ENCODE results near the gene DCAF7.
A peak's percentile ranks its signal among the peaks of the same experiment; 100 is the strongest.

The DCAF7 gene

DNA sequence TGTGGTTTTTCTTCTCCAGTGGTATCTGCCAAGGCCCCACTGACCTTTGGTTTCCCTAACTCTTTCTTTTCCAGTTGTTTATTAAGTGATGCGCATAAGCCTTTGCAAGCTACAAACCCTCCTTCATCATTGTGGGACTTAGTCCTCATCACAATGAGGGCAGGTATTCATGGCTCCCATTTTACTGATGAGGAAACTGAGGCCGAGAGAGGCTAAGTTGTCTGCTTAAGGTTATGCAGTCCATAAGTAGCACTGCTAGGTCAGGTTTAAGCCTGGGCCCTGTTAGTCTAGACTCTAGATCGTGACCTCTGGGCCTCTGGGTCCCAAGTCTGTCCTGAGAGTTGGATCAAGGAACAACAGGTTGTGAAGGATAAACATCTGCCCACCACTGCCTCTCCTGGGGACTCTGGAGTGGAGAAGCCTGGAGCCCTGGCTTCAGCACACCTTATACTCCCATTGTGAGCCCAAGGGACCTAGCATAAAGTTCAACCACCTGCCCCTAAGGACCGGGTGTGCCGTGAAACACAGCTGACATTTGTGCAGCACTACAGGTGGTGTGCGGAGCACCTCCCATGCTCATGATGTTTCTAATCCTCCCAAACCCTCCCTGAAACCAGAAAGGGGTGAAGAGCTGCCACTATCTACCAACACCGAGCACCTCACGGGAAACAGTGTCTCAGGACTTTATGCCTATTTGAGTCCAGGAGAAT lies 32.3 kb upstream of the DCAF7 start:
- Histone ChIP-seq H3K4me1 (ENCODE audit: insufficient read depth, low read length) (peaks cover 22% of the 10 kb centered on the region), H3K9me3 (ENCODE audit: control insufficient read depth, insufficient read depth, low read length) (no peaks in the 10 kb centered on the region)

DNA sequence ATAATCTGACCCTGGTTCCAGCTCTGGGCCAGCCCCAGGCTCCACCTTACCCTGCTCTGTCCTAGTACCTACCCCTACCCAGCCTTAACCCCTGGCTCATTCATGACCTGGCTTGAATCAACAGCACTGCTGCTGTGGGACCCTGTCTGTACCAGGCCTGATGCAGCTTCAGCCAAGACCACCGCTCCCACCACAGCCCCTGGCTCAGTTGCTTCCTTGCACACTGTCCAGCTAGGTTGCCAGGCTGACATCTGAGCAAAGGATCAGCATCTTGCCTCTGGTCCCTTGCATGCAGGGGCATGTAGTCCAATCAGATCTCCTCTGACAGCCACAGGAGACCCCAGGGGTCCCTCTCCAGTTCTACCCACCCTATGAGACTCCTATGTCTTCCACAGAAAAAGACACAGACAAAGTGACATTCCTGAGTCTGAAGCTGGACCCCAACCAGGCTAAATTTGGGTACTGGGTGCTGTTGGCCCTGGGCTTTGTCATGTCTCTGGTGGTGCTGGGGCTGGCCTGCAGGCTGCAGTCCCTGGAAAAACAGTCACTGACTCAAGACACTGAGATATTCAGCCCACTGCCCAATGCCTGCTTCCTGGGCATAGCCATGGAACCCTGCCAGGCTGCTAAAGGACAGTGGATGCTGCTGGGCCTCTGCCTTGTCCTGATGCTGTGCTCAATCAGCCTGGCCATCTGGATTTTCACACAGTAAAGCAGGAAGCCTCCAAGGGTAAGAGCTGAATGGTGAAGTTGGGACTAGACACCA lies 31.0 kb upstream of the DCAF7 start:
- Histone ChIP-seq H3K9me3 (ENCODE audit: control insufficient read depth, insufficient read depth, low read length) (no peaks in the 10 kb centered on the region), H3K9ac (ENCODE audit: low read depth, low read length) (no peak overlapping the region), H3K36me3 (ENCODE audit: insufficient read depth, low read length) (no peaks in the 10 kb centered on the region), H3K4me1 (ENCODE audit: insufficient read depth, low read length) (peaks cover 22% of the 10 kb centered on the region)

More for the DNA sequence above, 32.3 kb upstream of the DCAF7 start:
- no peaks in the 10 kb centered on the region for H3K36me3 ChIP-seq (ENCODE audit: insufficient read depth, low read length)
- no peak overlapping the region for H3K9ac ChIP-seq (ENCODE audit: low read depth, low read length)

DNA sequence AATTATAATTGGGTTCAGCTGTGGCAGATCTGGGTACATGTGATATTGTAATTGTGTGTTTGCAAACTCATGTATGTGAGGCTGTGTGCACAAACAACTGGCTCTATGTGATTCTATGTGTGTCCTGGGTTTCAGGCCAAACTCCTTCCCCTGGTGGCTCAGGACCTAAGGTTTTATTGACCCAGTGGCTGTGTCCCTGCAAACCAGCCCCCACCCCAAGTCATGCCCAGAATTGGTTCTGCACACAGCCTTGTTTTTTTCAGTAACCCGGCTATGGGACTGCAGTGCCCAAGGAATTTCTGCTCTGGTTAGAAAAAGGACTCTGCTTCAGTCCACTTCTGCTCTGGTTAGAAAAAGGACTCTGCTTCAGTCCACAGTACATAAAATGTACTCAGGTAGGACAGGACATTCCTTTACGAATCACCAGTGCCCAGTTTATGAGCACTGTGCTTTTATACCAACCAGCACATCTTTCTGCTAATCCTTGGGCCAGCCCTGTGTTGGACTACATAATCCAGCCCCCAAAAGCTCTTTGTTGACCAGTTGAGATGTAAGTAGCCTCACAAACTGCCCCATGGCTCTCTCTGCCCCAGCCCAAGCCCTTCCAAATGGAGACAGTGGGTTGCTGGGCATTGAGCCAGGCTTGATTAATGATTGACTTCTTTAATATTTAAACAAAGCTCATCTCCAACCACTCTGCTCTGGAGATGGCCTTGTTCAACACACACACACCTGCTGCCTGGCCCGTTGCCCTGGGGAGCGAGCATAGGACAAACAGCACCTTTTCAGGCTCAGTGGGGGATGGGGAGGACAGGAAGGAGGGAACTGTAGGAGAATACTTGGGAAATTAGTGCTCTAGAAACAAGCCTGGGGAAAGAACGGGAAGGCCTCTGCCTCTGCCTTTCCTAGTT lies 30.1 kb upstream of the DCAF7 start:
- peaks cover 27% of the 10 kb centered on the region for H3K4me1 ChIP-seq (ENCODE audit: insufficient read depth, low read length)
- H3K36me3 ChIP-seq (ENCODE audit: insufficient read depth, low read length) = no peaks in the 10 kb centered on the region
- H3K9ac ChIP-seq (ENCODE audit: low read depth, low read length) = no peak overlapping the region
- H3K9me3 ChIP-seq (ENCODE audit: control insufficient read depth, insufficient read depth, low read length) = no peaks in the 10 kb centered on the region

DNA sequence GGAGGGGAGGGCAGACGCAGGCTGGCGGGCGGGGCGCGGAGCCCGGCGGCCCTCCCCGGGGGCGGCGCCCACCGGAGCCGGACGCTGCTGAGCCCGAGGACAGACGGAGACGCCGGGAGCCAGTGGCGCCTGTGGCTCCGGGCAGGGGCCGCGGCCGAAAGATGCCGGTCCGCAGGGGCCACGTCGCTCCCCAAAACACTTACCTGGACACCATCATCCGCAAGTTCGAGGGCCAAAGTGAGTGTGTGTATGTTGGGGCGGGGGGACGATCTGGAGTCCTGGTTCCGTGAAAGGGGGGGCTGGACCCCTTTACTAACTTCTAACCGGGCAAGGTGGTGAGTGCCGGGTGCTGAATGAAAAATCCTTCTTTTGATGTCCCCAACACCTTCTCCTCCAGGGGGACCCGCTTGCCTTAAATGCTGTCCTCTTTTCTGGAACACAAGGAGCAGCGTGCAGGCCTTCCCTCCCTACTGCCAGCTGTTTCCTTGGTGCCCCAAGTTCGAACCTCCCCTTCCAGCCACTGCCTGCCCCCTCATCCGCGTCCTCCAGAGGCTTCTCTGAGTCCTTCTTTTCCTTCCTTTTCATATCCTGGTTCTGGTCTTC lies 26.9 kb upstream of the DCAF7 start, which contains the start of gene KCNH6:
KCNH6 (plus strand) TSS at position 106 of the 603 bp plus-strand sequence; CDS start at position 162, 56 bp downstream.
- H3K4me1 ChIP-seq (ENCODE audit: insufficient read depth, low read length) = peaks cover 24% of the 10 kb centered on the region
- no peaks in the 10 kb centered on the region for H3K36me3 ChIP-seq (ENCODE audit: insufficient read depth, low read length)
- no peaks in the 10 kb centered on the region for H3K9me3 ChIP-seq (ENCODE audit: control insufficient read depth, insufficient read depth, low read length)
- peak within 1 kb of the TSS; percentile 71 for H3K9ac ChIP-seq (ENCODE audit: low read depth, low read length)

DNA sequence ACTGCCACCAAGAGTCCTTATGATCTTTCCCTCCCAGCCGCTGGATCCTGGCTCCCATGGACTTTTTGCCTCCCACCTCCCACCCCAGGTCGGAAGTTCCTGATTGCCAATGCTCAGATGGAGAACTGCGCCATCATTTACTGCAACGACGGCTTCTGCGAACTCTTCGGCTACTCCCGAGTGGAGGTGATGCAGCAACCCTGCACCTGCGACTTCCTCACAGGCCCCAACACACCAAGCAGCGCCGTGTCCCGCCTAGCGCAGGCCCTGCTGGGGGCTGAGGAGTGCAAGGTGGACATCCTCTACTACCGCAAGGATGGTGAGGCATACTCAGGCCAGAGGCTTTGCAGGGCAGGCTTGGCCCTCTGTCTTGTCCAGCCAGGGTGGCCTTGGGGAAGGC lies 26.2 kb upstream of the DCAF7 start:
- H3K9ac ChIP-seq (ENCODE audit: low read depth, low read length) = no peak overlapping the region
- H3K4me1 ChIP-seq (ENCODE audit: insufficient read depth, low read length) = peaks cover 24% of the 10 kb centered on the region
- no peaks in the 10 kb centered on the region for H3K9me3 ChIP-seq (ENCODE audit: control insufficient read depth, insufficient read depth, low read length)
- no peaks in the 10 kb centered on the region for H3K36me3 ChIP-seq (ENCODE audit: insufficient read depth, low read length)

DNA sequence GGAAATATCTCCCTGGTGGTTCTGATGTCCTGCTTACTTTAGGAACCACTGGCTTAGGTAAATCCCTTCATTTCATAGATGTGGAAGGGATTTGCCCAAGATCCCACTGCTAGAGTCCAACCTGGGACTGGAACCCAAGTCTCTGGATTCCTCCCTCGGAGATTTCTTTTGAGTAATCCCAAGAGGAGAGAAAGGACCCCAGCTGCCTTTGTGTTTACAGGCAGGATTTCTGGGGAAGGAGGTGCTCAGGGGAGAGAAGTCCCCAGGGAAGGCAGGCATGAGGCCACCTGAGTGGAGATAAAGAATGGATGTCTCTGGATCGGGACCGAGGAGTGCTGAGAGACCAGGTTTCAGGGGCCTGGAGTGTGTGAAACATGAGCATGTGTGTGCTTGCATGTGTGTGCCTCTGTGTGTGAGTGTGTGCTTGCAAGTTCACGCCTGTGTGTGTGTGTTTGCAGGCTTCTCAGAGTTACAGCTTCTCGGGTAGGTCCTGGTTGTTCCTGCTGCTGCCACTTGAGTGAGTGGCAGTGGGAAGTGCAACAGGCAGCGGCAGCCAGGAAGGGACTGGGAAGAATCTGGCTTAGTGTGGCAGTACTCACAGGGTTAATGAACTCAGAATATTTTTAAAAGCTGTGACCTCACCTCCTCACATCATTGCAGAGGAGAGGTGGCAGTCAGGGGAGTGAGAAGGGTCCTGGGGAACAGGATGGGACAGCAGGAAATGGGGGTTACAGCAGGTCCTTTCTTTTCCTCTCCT lies 24.9 kb upstream of the DCAF7 start:
- Histone ChIP-seq H3K9me3 (ENCODE audit: control insufficient read depth, insufficient read depth, low read length) (no peaks in the 10 kb centered on the region), H3K9ac (ENCODE audit: low read depth, low read length) (no peak overlapping the region), H3K4me1 (ENCODE audit: insufficient read depth, low read length) (peaks cover 20% of the 10 kb centered on the region), H3K36me3 (ENCODE audit: insufficient read depth, low read length) (no peaks in the 10 kb centered on the region)

DNA sequence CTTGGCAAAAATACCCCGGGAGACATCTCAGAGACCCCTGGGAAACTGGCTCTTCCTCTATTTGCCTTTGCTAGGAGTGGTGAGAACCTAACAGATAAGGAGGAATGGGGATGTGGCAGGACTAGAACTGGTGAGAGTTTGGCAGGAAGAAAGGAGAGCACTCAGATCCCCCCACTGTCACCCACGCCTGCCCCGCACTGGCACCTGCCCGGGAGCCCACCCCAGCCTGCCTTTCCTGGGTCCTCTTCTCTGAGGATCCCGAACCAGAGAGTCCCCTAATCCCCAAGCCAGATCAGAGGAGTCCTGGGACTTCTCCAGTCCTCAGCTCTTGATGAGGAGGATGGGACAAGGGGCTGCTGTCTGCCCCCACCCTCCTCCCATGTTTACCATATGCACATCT lies 23.4 kb upstream of the DCAF7 start:
- H3K36me3 ChIP-seq (ENCODE audit: insufficient read depth, low read length) = no peaks in the 10 kb centered on the region

DNA sequence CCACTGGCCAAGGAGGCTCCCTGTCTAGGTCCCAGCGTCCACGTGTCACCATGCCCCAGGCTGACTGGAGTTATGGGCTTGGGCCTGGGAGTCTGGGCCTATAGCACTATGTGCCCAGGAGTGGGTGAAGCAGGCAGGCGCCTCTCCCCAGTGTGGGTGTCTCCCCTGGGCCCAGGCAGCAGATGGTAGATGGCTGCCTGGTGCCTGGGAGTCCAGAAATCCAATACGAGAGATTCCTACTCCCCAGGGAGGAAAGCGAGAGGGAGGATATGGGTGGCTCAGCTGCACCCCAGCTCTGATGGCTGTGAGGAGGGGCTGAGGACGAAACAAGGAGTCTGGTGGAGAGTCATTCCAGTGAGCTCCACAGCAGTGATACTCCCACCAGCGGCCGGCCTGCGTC lies 22.1 kb upstream of the DCAF7 start:
- peaks cover 8% of the 10 kb centered on the region for H3K4me1 ChIP-seq (ENCODE audit: insufficient read depth, low read length)
- no peaks in the 10 kb centered on the region for H3K9me3 ChIP-seq (ENCODE audit: control insufficient read depth, insufficient read depth, low read length)
- no peaks in the 10 kb centered on the region for H3K36me3 ChIP-seq (ENCODE audit: insufficient read depth, low read length)
- H3K9ac ChIP-seq (ENCODE audit: low read depth, low read length) = no peak overlapping the region

More for the DNA sequence above, 23.4 kb upstream of the DCAF7 start:
- Histone ChIP-seq H3K9me3 (ENCODE audit: control insufficient read depth, insufficient read depth, low read length) (no peaks in the 10 kb centered on the region), H3K9ac (ENCODE audit: low read depth, low read length) (no peak overlapping the region), H3K4me1 (ENCODE audit: insufficient read depth, low read length) (peaks cover 11% of the 10 kb centered on the region)

DNA sequence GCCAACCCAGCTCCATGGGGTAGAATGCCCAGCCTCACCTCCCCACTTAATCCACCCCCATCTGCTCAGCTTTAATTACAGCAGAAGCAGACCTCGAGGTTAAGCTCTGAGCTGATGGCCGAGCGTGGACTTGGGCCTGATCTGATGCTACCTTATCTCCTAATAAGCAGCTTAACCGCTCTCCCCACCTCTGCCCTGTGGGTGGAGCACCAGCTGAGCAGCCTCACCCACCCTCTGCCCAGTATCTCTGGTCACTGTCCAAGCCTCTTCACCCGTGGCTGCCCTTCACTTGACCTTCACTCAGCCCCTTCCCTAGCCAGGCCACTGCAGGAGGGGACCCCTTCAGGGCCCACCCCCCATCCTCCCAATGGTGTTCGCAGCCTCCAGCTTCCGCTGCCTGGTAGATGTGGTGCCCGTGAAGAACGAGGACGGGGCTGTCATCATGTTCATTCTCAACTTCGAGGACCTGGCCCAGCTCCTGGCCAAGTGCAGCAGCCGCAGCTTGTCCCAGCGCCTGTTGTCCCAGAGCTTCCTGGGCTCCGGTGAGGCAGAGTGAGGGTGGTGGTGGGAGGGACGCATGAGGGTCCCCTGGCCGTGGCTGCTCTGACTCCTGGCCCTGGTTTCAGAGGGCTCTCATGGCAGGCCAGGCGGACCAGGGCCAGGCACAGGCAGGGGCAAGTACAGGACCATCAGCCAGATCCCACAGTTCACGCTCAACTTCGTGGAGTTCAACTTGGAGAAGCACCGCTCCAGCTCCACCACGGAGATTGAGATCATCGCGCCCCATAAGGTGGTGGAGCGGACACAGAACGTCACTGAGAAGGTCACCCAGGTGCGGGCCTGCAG lies 20.3 kb upstream of the DCAF7 start:
- no peaks in the 10 kb centered on the region for H3K36me3 ChIP-seq (ENCODE audit: insufficient read depth, low read length)
- H3K9me3 ChIP-seq (ENCODE audit: control insufficient read depth, insufficient read depth, low read length) = no peaks in the 10 kb centered on the region
- no peak overlapping the region for H3K9ac ChIP-seq (ENCODE audit: low read depth, low read length)
- peaks cover 6% of the 10 kb centered on the region; the same call in 1 of the 2 replicates for H3K4me1 ChIP-seq (ENCODE audit: insufficient read depth, low read length)

DNA sequence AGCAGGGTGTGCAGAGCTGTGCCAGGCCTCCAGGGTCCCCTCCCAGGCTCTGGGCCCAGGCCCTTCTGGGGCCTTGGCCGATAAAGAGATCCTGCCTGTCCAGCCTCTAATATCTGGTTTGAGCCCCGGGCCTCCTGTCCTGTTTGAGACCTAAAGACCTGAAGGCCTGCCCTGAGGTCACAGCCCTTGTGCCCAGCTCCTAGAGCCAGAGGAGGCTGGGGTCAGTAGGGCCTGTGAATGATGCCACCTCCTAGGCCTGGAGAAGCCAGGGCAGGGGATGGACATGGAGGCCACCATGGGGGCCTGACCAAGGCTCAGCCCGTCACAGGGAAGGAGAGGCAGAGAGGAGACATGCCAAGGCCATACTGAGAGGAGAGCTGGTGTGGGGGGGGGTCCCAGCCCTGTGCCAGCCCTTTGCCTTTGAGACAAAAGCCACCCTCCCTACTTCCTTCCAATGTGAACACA lies 19.7 kb upstream of the DCAF7 start:
- Histone ChIP-seq H3K36me3 (ENCODE audit: insufficient read depth, low read length) (no peaks in the 10 kb centered on the region), H3K9ac (ENCODE audit: low read depth, low read length) (no peak overlapping the region), H3K4me1 (ENCODE audit: insufficient read depth, low read length) (no peaks in the 10 kb centered on the region), H3K9me3 (ENCODE audit: control insufficient read depth, insufficient read depth, low read length) (no peaks in the 10 kb centered on the region)

DNA sequence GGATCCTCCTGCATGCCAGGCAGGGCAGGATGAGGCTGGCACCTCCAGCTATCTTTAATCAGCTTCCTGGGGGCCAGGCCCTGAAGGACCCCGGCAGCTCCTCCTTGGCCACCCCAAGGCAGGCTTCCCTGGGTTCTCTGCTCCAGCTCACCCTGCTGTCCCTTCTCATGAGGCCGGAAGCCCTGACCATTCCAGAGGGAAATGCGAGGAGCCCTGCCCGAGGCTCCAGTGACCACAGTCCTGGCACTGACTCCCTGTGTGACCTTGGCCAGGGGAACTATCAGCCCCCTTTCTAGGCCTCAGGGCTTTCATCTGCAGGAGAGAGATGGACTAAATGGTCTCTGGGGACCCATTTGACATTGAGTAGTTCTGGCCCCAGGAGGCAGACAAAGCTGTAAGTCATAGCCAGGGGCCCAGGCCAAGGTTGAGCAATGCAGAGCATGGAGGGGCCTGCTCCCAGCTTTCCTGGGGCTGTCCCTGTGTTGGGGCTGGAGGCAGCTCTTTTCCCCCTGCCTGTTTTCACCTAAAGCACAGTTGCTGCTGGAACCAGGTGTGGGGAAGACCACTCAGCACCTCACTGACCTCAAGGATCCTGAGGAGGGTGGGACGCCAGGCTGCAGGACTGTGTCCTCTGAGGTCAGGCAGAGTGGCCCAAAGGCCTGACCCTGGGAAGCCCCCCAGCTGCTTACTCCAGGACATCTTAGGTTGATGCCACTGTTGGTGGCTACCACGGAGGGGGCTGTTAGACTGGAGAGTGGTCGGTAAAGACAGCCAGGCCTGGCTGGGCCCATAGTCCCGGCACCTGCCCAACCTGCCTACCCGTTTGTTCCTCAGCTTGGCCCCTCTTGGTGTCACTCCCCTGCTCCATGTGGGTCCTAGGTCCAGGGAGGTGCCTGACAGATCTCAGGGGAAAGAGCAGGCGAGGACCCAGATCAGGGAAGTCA lies 19.0 kb upstream of the DCAF7 start:
- Histone ChIP-seq H3K4me1 (ENCODE audit: insufficient read depth, low read length) (no peaks in the 10 kb centered on the region), H3K9ac (ENCODE audit: low read depth, low read length) (no peak overlapping the region), H3K36me3 (ENCODE audit: insufficient read depth, low read length) (no peaks in the 10 kb centered on the region), H3K9me3 (ENCODE audit: control insufficient read depth, insufficient read depth, low read length) (no peaks in the 10 kb centered on the region)

Measured in ES-I3 (cell line).